GM18498 (cell line): ENCODE measurements around the gene IGF2BP3.
A peak's percentile ranks its signal among the peaks of the same experiment; 100 is the strongest.

Experiments
- ATAC-seq: cut with Tn5 transposase; IDR thresholded peaks from one replicate; pipeline ENCODE4 v1.9.1; 2021; ENCODE audit warnings: mild to moderate bottlenecking, moderate library complexity; ENCODE audit not compliant: unreplicated experiment

IGF2BP3 gene

DNA sequence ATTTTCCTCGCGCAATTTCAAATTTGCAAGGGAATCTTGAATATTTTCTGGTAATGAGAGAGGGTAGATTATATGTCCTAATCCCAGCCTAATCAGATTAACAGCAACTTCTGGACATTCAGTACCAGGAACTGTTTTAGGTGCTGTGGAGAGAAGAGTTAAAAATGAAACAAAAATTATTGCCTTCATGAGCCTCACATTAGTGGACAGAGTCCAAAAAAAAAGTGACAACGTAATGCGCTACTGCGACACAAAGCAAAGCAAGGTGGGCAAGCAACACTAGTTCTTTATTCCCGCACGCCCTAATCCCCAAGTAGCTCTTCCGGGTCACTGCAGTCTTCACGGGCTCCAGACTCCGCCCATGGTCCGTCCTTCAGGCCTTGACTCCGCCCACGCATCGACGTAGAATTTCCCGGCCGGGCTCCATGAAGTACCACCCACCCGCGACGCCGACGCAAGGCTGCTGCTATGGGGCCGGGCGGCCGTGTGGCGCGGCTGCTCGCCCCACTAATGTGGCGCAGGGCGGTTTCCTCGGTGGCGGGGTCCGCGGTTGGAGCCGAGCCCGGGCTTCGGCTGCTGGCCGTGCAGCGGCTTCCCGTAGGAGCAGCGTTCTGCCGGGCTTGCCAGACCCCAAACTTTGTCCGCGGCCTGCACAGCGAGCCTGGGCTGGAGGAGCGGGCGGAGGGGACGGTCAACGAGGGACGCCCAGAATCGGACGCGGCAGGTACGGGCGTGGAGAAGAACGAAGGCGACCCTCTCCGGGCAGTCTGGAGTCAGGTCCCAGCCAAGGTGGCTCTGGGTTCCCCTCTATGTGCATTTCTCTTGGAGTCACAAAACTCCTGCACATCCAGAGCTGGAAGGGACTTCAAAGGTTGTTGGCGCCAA is 171.2 kb downstream of the IGF2BP3 start, which contains the start of gene MALSU1:
Gene MALSU1, plus strand, starts transcription at position 455 of the 885 bp plus-strand sequence. Its CDS starts 14 bp downstream, at position 469.
- peak; percentile 99 for ATAC-seq

- no peak for ATAC-seq
Measured at GRCh38 chr7:23298141-23298881, 172.0 kb downstream of the IGF2BP3 start.

DNA sequence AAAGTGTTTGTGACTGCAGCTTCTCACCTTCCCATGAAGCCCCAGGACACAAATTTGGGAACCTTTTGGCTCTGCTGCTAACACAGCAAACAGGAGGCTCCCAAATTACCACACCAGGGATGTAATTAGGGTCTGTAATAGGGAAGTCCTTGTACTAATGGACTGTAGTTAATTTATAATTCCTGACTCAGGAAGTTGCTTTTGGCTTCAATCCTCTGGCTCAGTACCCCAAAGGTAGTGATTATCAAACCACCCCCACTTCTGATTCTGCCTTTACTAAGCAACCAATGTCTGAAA is 174.9 kb downstream of the IGF2BP3 start:
- ATAC-seq = no peak

DNA sequence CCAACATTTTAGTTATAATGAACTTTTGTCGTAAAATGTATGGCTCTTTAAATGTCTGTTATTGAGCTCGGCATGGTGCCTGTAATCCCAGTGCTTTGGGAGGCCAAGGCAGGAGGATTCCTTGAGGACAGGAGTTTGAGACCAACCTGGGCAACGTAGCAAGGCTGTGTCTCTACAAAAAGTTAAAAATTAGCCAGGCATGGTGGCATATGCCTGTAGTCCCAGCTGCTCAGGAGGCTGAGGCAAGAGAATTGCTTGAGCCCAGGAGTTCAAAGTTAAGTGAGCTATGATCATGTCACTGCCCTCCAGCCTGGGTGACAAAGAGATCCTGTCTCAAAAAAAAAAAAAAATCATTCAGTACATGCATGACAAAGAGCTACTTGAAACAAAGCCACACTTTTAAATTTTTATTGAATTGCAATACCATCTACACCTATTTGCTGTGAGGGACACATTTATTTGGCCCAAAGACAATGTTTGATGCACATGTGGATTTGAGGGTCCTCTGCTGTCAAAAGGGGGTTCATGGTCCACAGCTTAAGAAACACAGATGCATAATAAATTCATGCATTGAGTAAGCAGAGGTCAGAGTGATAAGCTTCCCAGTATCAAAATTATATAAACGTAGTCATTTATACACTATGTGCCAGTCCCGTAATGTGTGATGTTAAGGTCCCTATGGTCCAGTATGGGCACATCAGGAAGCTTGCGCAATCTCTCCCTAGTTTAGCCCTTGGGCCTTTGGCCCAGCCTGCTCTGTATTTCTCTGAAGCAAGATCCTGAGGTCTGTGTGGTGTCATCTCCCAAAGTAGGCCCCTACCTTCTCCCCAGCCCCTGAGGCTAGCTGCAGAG is 175.5 kb downstream of the IGF2BP3 start:
- no peak for ATAC-seq

DNA sequence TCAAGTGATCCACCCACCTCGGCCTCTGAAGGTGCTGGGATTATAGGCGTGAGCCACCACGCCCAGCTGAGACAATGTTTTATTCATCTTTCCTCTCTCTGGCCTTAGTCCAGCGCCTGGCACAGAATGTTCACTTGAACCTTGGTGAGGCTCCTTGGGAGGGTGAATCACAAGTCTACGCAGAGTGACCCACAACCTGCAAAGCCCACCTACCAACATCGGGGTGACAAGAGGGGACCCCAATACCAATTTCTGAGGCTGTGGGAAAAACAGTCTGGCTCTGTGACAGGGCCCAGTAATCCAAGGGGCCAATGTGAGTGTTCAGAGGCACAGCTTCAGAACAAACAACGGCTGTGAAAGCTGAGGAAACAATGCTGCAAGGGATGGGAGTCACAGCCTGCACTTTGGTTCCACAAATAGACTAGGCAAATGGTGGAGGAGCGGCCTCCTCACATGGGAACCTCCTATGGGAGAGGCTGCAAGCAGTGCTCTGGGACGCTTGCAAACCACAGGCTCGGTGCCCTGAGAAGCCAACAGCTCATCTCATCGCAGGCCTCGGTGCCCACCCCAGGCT is 176.7 kb downstream of the IGF2BP3 start:
- ATAC-seq = no peak

DNA sequence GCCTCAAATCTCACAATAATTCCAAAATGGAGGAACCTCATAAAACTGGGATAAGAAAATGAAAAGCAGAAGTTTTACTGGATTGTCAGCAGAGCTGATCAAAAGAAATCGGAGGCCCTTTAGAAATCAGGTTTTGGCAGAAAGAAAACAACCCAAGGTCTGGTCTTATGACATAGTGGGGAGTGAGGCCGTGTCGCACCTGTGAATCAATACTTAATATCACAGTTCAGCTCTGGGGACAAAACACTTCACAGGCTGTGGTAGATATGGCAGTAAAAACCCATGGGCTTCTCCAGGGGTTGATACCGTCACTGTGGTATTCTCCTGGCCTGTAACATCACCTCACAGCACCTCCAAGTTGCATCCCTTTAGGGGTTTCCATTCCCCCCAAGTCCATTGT is 177.7 kb downstream of the IGF2BP3 start:
- no peak for ATAC-seq

DNA sequence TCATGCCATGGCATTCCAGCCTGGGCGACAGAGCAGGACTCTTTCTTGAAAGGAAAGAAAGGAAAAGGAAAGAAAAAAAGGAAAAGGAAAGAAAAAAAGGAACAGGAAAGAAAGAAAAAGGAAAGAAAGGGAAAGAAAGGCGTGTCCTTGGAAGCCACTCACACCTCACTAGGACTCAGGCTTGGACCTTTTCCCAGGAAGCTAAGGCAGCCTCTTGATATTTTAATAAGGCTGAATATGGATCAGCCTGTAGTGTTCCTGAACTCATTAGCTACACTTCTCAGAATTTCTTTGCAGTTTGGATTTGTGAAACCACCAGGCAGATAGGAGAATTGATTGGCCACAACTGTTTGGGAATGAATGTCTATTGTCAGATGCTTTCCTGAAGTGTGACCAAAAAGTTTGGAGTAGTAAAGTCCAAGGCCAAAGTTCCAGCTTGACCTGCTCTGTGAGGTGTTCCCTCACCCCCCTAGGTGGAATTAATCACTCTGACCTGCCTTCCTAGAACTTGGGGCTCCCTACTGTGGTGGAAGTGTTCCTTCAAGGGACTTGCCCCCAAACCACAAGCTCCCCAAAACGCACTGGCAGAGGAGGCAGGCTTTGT is 178.2 kb downstream of the IGF2BP3 start:
- no peak for ATAC-seq

DNA sequence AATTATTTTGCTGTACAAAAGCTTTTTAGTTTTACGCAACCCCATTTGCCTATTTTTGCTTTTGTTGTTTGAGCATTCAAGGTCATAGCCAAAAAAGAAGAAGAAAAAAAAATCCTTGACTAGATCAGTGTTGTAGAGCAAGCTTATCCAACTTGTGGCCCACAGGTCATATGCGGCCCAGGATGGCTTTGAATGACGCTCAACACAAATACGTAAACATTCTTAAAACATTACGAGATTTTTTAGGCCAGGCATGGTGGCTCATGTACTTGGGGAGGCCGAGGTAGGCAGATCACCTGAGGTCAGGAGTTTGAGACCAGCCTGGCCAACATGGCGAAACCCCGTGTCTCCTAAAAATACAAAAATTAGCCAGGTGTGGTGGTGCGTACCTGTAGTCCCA is 179.3 kb downstream of the IGF2BP3 start:
- no peak for ATAC-seq

- ATAC-seq = no peak
Measured at GRCh38 chr7:23287612-23288011, 182.7 kb downstream of the IGF2BP3 start.

DNA sequence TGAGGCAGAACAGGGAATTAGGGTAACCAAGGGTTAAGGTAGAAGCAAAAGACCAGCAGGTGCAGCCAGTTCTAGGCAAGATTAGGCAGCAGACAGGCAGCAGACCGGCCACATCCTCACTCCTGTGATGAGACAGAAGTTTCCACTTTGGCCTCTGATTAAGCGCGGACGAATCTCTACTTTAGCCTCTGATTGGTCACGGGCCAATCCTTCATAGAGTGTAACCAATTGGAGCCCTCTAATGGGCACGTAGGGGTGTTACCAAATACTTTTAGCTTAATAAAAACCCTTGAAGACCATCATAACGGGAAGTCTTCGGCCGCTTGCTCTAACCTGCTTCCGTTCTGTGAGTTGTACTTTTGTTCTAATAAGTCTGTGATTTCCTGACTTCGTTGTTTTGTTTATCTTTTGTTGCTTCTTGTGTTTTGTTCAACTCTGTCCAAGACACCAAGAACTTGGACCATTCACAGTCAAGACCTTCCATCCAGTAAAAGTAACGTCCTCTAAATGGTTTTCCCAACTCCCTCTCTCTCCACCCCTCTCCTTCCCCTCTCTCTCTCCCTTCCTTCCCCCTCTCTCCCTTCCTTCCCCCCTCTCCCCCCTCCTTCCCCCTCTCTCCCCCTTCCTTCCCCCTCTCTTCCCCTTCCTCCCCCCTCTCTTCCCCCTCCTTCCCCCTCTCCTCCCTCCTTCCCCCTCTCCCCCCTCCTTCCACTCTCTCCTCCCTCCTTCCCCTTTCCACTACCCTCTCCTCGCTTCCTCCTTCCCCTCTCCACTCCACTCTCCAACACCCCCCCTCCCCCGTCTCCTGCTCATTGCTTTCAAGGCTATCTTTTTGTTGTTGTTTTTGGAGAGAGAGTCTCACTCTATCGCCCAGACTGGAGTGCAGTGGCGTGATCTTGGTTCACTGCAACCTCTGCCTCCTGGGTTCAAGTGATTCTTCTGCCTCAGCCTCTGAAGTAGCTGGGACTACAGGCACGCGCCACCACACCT is 184.3 kb downstream of the IGF2BP3 start:
- no peak for ATAC-seq

DNA sequence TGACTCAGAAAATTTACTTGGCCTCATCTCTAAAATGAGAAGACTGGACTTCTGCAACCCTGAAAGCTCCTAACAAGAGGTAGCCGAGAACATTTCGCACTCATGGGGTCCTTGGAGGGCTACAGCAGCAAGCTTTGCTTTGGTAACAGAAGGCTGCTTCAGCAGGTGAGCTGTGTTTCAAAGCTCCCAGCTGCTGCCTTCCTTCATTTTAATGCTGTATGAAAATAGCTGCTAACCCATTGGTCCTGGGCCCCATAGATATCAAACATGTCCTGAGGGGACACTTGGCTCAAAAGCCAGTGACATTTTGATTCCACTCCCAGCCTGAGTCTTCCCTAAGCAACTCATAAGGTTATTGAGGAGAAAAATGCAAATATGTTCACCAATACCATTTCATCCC is 185.4 kb downstream of the IGF2BP3 start:
- ATAC-seq = no peak

DNA sequence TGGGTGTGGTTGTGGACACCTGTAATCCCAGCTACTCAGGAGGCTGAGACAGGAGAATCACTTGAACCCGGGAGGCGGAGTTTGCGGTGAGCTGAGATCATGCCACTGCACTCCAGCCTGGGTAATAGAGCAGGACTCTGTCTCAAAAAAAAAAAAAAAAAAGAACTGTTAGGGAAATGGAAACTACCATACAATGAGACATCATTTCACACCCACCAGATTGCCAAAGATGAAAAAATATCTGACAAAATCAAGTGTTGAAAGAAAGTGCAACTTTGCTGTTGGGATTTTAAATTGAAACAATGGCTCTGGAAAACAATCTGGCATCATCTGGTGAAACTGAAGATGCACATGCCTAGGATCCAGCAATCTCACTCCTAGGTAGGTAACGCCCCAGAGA is 187.2 kb downstream of the IGF2BP3 start:
- no peak for ATAC-seq

DNA sequence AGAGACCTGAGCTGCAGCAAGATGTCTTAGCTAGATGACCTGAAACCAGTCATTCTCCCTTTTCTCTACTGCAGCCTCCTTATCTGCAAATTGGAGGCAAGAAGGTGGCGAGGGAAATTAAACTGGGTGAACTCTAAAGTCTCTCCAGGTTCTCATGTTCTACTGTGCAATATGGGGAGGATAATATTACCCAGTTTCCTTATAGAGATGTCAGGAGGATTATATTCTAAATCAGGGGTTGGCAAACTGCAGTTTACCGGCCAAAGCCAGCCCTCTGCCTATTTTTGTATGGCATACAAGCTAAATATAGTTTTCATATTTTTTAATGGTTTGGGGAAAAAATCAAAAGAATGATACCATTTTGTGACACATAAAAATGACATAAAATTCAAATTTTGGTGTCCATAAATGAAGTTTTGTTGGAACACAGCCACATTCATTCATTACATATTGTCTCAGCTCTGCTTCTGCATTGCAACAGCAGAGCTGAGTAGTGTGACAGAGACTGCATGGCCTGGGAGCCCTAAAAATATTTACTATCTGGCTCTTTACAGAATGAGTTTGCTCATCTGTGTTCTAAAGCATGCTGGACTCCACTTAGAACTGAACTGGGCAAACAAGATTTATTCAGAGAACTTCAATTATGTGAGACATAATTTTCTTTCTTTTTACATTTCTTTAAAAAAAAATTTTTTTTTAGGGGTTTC is 190.3 kb downstream of the IGF2BP3 start:
- no peak for ATAC-seq

GRCh38 chr7:23277359-23277989 is 192.8 kb downstream of the IGF2BP3 start:
- no peak for ATAC-seq

DNA sequence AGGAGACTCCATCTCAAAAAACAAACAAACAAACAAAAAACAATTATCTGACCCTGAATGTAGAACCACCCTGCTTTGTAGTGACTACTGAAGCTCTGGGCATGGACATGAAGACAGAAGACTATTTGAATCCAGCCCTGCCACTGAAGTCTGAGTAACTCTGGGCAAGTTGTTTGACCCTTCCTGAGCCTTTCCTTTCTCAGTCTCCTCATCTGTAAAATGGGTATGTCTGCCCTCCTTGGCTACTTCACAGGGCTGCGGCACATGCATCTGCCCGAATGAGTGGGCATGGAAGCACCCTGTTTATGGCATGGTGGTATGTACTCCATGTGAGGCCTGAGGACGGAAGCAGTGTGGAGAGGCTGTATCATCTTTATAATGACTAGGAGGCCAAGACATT is 193.3 kb downstream of the IGF2BP3 start:
- ATAC-seq = no peak

- no peak for ATAC-seq
Measured at GRCh38 chr7:23276376-23276775, 193.9 kb downstream of the IGF2BP3 start.

GRCh38 chr7:23275912-23276311 is 194.4 kb downstream of the IGF2BP3 start:
- ATAC-seq = no peak

DNA sequence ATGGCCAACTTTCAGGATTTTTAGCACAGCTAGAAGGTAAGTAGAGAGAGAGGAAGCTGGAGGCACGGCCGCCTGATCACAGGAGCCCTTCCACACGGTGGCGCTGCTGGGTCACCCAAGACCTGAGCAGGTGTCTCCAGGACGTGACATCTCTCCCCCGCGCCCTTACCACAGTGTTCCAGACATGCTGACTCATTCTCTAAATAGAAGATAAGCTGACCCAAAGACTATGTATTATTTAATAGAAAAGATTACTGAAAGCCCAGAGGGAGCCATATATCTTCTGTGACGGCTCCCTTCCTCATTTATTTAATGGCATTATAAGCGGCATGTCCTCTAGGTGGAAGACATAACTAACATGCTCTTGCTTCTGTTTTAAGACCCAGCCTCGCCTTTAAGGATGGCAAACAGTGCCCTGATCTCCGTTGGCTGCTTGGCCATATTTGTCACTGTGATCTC is 197.1 kb downstream of the IGF2BP3 start:
- ATAC-seq = peak; percentile 97
